Stimulated activated naive CD8-positive, alpha-beta T cell treated with anti-CD3 and anti-CD28 coated beads, Interleukin-15, amount 100 ng/mL, for 72 hours (primary cell): ENCODE data around the gene AQP11.
A peak's percentile ranks its signal among the peaks of the same experiment; 100 is the strongest.
"Not testable (repeated sequence)": the region's sequence is repeated elsewhere in the genome, so short reads cannot be mapped to it uniquely, and the experiment has no call there.

ENCODE experiments used
- ATAC-seq: fragments of 150-1000 bp; cut with Tn5 transposase; 2 replicates; pipeline ENCODE4 v1.10.0; 2021; ENCODE audit warnings: mild to moderate bottlenecking, moderate library complexity
- DNase-seq, 2 donors: peaks; one replicate each; pipeline ENCODE4 v3.0.0; 2021 to 2022
- H3K27ac Mint-ChIP-seq, 2 donors: one replicate each; pipeline ENCODE4 v1.8.0; 2022; ENCODE audit warnings: mild to moderate bottlenecking in 2 of 2, mixed read lengths in 2 of 2, moderate library complexity in 2 of 2
- H3K27me3 Mint-ChIP-seq: one replicate; pipeline ENCODE4 v1.8.0; 2022; ENCODE audit warnings: mixed read lengths
- H3K4me1 Mint-ChIP-seq: one replicate; pipeline ENCODE4 v1.8.0; 2022; ENCODE audit warnings: mild to moderate bottlenecking, mixed read lengths
- H3K4me3 Mint-ChIP-seq, 2 donors: one replicate each; pipeline ENCODE4 v1.8.0; 2022; ENCODE audit warnings: mild to moderate bottlenecking in 2 of 2, mixed read lengths in 2 of 2, moderate library complexity in 1 of 2
- H3K9me3 Mint-ChIP-seq, 2 donors: one replicate each; pipeline ENCODE4 v1.8.0; 2022; ENCODE audit warnings: mixed read lengths in 2 of 2

Gene AQP11

DNA sequence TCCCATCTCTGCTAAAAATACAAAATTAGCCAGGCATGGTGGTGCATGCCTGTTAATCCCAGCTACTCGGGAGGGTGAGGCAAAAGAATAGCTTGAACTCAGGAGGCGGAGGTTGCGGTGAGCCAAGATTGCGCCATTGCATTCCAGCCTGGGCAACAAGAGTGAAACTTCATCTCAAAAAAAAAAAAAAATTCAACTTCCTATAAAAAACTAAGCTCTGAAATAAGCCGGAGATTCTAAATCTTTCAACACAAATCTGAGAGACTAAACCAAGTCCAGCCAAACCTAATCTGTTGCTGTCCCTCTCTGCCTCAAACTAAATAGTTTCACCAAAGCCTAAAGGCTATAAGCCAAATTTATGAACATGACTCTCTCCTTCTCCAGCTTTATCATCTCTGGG is 44.2 kb downstream of the AQP11 start:
- Mint-ChIP-seq H3K4me3 (peak overlapping the region in 1 of 2 donors; percentile 94), H3K4me1 (peaks cover 56% of the 10 kb centered on the region)
- not testable (repeated sequence) for H3K9me3 Mint-ChIP-seq, H3K27ac Mint-ChIP-seq, H3K27me3 Mint-ChIP-seq, DNase-seq, ATAC-seq

- peak overlapping the region; percentile 93 to 95 for H3K27ac Mint-ChIP-seq
- H3K4me3 Mint-ChIP-seq, result peak overlapping the region; percentile 94
- peaks cover 35% of the 10 kb centered on the region for H3K4me1 Mint-ChIP-seq
- DNase-seq (no peak), ATAC-seq (no peak)
- H3K27me3 Mint-ChIP-seq, result no peaks in the 10 kb centered on the region
- no peaks in the 10 kb centered on the region for H3K9me3 Mint-ChIP-seq
Measured at GRCh38 chr11:77636731-77637344, 47.1 kb downstream of the AQP11 start.

GRCh38 chr11:77637345-77638165 is 47.8 kb downstream of the AQP11 start, which contains the start of gene CLNS1A:
Gene CLNS1A (minus strand): TSS chr11:77637794. CDS start chr11:77637714, 80 bp downstream.
- Mint-ChIP-seq H3K27me3 (no peaks in the 10 kb centered on the region), H3K27ac (peak within 1 kb of the TSS; percentile 93 to 95), H3K9me3 (no peaks in the 10 kb centered on the region), H3K4me1 (peaks cover 31% of the 10 kb centered on the region), H3K4me3 (peak within 1 kb of the TSS; percentile 94)
- peak; percentile 74 to 86 for DNase-seq
- peak; percentile 99 for ATAC-seq

DNA sequence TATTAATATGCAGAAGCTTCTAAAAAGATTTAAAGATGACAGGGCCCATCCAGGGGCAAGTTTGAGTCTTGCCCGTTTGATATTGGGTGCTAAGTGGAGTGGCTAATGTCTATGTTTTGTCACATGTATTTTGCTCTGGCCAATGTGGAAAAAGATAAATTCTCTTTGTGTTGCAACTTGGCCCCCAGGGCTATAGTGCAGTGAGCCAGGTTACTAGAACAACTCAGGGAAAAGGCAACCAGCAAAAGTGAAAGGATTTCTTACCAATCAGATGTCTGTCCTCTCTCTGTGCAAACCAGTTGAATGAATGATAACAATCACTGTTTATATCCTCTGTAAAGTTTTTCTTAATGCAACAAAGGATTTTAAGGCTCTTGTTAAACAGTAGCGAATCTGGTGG is 52.5 kb downstream of the AQP11 start:
- DNase-seq, result no peak
- Mint-ChIP-seq H3K27me3 (no peaks in the 10 kb centered on the region), H3K4me3 (no peak overlapping the region), H3K4me1 (no peaks in the 10 kb centered on the region), H3K27ac (no peak overlapping the region), H3K9me3 (no peaks in the 10 kb centered on the region)
- ATAC-seq, result no peak

DNA sequence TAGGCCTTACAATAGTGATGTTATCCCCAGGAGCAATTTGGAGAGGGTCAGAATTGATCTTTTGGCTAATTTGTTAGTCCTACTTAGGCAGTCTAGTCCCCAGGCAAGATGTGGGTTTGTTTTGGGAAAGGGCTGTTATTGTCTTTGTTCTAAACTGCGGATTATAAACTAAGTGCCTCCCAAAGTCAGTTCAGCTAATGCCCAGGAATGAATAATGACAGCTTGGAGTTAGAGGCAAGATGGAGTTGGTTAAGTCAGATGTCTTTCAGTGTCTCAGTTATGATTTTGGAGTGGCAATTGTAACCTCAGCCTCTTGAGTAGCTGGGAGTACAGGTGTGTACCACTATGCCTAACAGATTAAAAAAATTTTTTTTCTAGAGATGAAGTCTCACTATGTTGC is 55.1 kb downstream of the AQP11 start:
- Mint-ChIP-seq H3K27ac (no peak overlapping the region), H3K4me3 (no peak overlapping the region), H3K27me3 (no peaks in the 10 kb centered on the region), H3K4me1 (no peaks in the 10 kb centered on the region), H3K9me3 (no peaks in the 10 kb centered on the region)
- no peak for DNase-seq
- ATAC-seq, result no peak

- DNase-seq (no peak), ATAC-seq (no peak)
- H3K27ac Mint-ChIP-seq, result no peak overlapping the region
- no peaks in the 10 kb centered on the region for H3K4me1 Mint-ChIP-seq
- H3K4me3 Mint-ChIP-seq, result no peak overlapping the region
- no peaks in the 10 kb centered on the region for H3K9me3 Mint-ChIP-seq
- H3K27me3 Mint-ChIP-seq, result no peaks in the 10 kb centered on the region
Measured at GRCh38 chr11:77647654-77648305, 58.0 kb downstream of the AQP11 start.

DNA sequence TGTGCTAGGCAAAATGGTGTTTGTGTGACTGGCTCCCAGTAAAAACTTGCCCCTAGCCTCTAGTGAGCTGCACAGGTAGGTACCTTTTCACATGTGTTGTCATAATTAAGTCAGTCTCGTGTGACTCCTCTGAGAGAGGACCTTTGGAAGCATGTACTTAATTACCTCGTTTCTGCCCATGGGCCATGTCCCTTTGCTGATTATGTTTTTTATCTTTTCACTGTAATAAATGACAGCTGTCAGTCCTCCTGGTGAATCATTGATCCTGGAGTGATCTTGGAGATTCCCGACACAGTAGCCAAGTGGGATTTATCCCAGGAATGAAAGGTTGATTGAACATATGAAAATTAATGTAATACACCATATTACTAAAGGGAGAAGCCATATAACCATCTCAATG is 60.4 kb downstream of the AQP11 start:
- Mint-ChIP-seq H3K4me1 (no peaks in the 10 kb centered on the region), H3K9me3 (no peaks in the 10 kb centered on the region), H3K27me3 (no peaks in the 10 kb centered on the region), H3K4me3 (no peak overlapping the region), H3K27ac (no peak overlapping the region)
- no peak for DNase-seq
- no peak for ATAC-seq

- DNase-seq (no peak), ATAC-seq (no peak)
- H3K4me3 Mint-ChIP-seq, result no peak overlapping the region
- H3K4me1 Mint-ChIP-seq, result no peaks in the 10 kb centered on the region
- no peaks in the 10 kb centered on the region for H3K9me3 Mint-ChIP-seq
- H3K27ac Mint-ChIP-seq, result no peak overlapping the region
- H3K27me3 Mint-ChIP-seq, result no peaks in the 10 kb centered on the region
Measured at GRCh38 chr11:77654770-77655434, 65.1 kb downstream of the AQP11 start.

DNA sequence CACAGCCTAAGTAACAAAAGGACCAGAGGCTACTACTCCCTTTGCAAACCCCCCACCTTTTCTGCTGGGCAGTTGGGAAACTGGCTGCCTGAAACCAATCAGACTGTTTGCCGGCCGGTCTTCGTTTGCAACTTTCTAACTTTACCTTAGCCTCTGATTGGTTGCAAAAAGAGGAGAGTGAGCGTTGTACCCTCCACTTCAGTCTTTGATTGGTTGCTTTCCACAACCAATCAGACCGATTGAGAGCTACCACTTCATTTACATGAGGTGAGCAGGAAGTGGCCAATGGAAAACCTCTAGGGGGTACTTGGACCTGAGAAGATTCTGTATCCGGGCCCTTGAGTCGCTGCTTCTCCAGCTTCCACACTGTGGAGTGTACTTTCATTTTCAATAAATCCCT is 66.6 kb downstream of the AQP11 start:
- Mint-ChIP-seq H3K27ac (no peak overlapping the region), H3K4me3 (no peak overlapping the region), H3K4me1 (no peaks in the 10 kb centered on the region), H3K27me3 (no peaks in the 10 kb centered on the region), H3K9me3 (no peaks in the 10 kb centered on the region)
- ATAC-seq, result no peak
- no peak for DNase-seq

- DNase-seq, result no peak
- no peaks in the 10 kb centered on the region for H3K9me3 Mint-ChIP-seq
- no peak overlapping the region for H3K4me3 Mint-ChIP-seq
- ATAC-seq, result no peak
- H3K27me3 Mint-ChIP-seq, result no peaks in the 10 kb centered on the region
- peak overlapping the region in 1 of 2 donors; percentile 28 for H3K27ac Mint-ChIP-seq
- no peaks in the 10 kb centered on the region for H3K4me1 Mint-ChIP-seq
Measured at GRCh38 chr11:77658213-77659013, 68.7 kb downstream of the AQP11 start.
